ENCODE measurements around the gene DNAJC4.

The DNAJC4 gene

DNA sequence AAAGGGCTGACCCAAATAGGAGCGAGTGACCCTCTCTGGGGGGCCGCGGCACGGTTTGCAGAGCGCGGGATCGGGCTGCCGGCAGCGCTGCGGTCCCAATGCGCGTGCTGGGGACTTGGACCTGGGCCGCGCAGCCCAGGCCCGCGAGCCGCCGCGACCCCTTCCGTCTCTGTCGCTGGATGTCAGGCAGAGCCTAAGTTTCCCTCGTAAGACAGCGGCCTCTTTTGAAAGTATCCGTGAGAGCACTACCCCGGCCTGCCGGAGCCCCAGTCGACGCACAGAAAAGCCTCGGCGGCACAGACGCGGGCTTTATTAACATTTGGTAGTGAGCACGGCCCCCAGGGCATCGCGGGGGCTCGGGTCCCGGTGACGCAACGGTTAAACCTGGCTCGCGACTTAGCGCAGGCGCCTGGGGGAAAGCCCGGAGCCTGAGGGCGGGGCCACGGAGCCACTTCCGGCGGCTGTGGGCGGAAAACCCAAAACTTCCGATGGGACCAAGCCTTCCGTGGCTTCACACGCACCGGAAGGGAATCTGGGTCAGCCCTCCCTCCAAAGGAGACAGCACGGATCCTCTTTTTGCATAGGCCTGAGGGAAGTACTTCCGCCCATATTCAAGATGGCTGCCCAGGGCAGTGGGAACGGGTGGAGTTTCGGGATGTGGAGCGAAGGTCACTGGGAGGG lies 39.3 kb downstream of the DNAJC4 start:
- peak; percentile 100 for DNase-seq (ENCODE audit: low read depth)

DNA sequence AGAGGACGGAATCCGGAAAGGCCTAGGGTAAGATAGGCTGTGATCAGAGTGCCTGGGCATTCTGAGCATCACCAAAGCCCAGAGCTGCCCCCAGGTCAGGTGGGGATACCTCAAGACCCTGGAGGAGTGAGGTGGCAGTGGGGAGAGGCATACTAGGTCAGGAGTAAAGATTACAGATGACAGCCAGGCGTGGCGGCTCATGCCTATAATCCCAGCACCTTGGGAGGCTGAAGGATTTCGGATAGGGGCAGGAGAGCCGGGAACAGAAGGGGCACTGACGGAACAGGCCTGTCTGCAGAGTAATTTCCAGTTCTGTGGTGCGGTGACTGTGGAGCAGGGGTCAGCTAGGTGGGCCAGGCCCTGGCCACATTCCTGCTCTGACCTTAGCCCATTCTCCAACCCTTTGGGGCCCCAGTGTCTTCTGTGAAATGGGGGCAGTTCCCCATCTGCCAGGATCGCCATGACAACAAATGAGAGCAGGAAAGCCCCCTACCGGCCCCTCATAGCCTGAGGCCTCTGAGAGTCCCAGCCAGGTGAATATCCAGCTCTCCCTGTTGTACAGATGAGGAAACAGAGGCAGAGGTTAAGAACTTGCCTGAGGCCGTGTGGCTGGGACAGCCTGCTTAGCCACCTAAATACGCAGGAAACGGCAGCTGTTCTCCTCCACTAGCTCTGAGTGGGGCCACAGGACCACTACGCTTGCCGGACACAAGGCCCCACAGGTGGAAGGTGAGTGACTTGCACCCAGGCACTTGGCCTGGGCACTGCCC lies 44.9 kb downstream of the DNAJC4 start:
- H3K4me3 ChIP-seq (ENCODE audit: low read depth, low read length), result no peak overlapping the region
- TF ChIP-seq CTCF (IDR thresholded peaks at IDR 0.05; ENCODE audit: insufficient read depth, low read depth, low read length, missing control alignments), result no peak
- no peak for DNase-seq (ENCODE audit: low read depth)

More for the DNA sequence above, 39.3 kb downstream of the DNAJC4 start:
- no peak for TF ChIP-seq CTCF (IDR thresholded peaks at IDR 0.05; ENCODE audit: insufficient read depth, low read depth, low read length, missing control alignments)
- H3K4me3 ChIP-seq (ENCODE audit: low read depth, low read length), result peak overlapping the region; percentile 55

- no peak overlapping the region for H3K4me3 ChIP-seq (ENCODE audit: low read depth, low read length)
- TF ChIP-seq CTCF (IDR thresholded peaks at IDR 0.05; ENCODE audit: insufficient read depth, low read depth, low read length, missing control alignments), result no peak
- no peak for DNase-seq (ENCODE audit: low read depth)
Measured at GRCh38 chr11:64275841-64276240, 45.5 kb downstream of the DNAJC4 start.

DNA sequence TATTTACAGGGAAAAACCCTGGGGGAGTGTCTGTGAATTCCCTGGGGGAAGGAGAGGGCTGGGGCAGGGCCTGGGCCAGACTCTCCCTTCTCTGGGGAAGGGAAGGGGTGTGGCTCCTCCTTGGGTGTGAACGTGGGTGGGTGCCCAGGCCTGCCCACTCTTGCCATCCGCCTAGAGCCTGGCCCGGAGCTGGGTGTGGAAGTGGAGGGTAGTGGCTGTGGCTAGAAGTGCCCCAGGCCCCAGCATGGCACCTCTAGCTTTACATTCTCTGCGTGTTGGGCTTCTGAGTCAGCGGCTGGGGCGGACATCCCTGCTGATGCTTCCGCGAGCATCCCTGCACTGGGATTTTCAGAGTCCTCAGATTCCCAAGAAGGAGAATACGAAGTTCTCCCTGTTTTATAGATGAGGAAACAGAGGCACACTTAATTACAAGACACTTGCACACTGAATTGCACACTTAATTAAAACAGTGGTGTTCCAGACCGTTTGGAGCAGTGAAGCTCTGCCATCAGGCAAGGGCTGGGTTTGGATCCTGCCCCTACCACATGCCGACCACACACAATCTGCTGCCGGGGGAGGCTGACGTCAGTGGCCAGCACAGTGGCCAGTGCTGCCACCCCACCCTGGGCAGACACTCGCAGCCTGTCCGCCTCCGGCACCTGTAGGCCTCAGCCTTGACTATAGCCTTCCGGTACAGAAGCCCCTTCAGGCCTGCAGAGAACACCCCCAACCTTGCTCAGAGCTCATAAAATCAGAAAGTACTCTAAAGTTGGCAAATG lies 46.5 kb downstream of the DNAJC4 start:
- no peak overlapping the region for H3K4me3 ChIP-seq (ENCODE audit: low read depth, low read length)
- TF ChIP-seq CTCF (IDR thresholded peaks at IDR 0.05; ENCODE audit: insufficient read depth, low read depth, low read length, missing control alignments), result no peak
- DNase-seq (ENCODE audit: low read depth), result no peak

DNA sequence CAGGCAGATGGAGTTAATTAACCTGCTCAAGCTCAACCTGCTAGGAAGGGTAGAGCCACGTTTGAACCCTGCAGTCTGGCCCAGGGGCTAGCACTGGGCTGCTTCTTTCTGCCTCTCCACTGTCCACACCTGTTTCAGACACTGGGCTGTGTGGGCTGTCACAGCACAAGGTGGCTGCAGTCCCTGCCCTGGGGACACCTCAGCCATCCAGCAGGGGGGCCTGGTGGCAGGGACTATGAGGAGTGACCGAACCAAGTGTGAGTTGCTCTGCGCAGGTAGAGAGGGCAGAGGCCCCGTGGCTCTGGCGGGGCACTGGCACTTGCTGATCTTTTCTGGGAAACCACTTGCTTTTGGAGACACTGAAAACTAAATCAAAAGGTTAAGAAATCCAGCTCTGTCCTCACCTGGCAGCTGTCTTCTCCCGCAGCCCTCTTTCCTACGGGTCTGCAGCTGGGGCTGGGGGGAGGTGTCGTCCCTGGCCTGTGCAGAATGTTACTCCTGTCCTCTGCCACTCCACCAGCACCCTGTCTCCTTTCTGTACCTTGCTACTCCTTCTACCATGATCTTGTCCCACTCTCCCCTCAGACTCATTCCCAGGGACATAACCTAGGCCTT lies 48.3 kb downstream of the DNAJC4 start:
- no peak for TF ChIP-seq CTCF (IDR thresholded peaks at IDR 0.05; ENCODE audit: insufficient read depth, low read depth, low read length, missing control alignments)

GRCh38 chr11:64281957-64282770 lies 51.8 kb downstream of the DNAJC4 start:
- DNase-seq (ENCODE audit: low read depth), result no peak
- TF ChIP-seq CTCF (IDR thresholded peaks at IDR 0.05; ENCODE audit: insufficient read depth, low read depth, low read length, missing control alignments), result no peak
- H3K4me3 ChIP-seq (ENCODE audit: low read depth, low read length), result no peak overlapping the region

More for the DNA sequence above, 48.3 kb downstream of the DNAJC4 start:
- no peak for DNase-seq (ENCODE audit: low read depth)
- H3K4me3 ChIP-seq (ENCODE audit: low read depth, low read length), result no peak overlapping the region

All from GM12865 (cell line).